GM18505 (cell line): ENCODE measurements around the gene MARCHF3.
"Not testable (repeated sequence)": the region's sequence is repeated elsewhere in the genome, so short reads cannot be mapped to it uniquely, and the experiment has no call there.

ENCODE experiments used
- ATAC-seq: cut with Tn5 transposase; IDR thresholded peaks from one replicate; pipeline ENCODE4 v1.9.1; 2021; ENCODE audit not compliant: unreplicated experiment
- POLR2A ChIP-seq: IDR thresholded peaks from 4 replicates; pipeline ENCODE4 v1.6.1; 2011; ENCODE audit warnings: borderline replicate concordance; ENCODE audit not compliant: insufficient read depth, insufficient read length; ENCODE audit errors: extremely low read depth

The MARCHF3 gene

DNA sequence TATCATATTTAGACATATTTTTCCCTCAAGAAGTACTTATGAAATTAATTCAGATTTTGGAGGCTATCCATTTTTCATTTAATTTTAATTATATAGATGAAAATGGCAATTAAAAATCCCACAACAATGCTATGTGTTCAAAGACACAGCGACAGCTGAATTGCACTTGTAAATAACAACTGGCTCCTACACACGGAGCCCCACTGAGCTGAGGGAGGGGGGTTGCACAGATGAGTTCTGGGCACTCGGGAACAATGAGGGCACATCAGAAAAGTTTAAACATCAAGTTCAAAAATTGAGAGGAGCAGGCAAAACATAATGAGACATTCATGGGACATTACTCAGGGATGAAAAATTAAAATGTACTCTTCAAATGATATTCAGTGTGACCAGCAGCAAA, 104.9 kb downstream of the MARCHF3 start:
- ATAC-seq: no peak
- TF ChIP-seq POLR2A: no peak

DNA sequence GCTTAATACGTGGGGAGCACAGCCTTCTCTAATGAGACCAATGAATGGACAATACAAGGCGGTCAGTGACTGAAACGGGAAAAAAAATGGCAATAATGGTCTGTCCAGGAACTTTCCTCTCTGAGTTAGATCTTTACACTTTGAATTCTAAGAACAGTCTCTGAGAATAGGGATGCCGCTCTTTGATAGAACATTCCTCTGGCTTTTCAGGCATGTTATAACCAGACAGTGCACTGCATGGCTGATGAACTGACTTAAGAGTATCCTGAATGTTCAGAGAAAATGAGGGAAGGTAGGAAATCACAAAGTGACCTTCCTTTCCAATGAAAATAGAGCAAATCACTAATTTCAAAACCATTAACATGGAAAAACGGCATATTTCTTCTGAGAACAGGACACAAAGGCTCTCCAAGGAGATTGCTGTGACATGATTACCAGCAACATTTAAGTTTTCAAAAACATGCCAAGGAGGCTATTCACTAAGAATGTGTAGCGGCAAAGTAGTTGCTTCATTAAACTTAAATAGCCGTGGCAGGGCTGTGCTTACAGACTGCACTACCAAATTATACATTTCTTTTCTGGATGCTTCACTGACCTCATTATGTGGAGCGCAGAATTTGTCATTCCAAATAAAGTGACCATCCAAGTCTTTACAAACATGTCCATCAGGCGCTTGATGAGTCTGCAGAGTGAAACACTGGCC, 105.9 kb downstream of the MARCHF3 start:
- no peak for TF ChIP-seq POLR2A
- ATAC-seq: no peak

DNA sequence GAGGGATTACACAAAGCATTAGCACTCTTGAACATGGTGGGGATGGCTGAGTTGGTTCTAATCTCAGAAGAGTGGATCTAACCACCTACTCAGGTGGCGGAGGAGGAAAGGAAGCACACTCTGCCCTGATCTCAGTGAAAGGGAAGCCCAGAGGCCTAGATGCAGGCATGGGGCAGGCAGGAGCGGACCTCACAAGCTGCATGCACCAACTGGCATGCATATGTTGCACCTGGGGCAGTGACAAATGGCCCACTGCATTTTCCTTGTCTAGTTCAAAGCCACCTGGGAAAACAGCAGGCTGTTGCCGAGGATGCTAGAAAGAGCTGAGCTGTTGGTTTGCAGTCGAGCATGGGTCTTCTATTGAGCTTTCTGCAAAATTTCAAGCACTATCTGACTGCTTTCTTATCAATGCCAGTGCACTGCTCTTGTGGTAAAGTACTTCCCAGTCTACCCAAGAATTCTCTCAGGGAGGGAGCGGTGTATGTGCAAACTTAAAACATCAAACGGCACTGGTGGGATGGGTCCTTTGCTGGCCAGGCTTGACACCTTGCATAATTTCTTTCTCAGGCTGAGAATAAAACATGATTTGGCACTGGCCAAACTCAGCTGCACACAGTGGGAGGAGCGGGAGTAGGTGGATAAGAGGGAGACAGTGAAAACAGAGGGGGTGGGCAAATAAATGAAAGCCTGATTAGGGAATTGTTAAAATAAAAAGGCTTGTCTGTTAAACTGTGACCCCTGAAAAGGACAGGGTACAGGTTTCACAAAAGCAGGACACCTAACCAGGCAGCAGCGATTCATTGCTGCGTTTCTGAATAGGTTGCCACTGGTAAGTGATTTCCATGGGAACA, 108.9 kb downstream of the MARCHF3 start:
- ATAC-seq: no peak

DNA sequence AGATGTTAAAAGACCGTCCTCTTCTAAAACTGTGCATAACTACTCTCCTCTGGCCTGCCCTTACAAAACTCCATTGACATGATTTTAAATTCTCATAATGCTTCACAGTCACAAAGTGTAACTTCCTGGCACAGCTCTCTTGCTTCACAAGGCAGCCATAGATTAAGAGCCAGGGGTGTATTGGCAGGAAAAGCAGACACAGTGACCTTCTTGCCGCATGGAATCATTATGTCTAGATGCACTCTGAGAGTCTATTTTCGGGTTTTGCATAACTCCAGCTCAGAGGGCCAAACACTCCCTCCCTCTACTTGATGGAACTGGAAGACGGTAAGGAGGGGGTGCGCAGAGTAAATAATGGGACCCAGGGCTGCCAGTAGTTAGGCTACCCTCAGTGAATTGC, 110.1 kb downstream of the MARCHF3 start:
- no peak for ATAC-seq
- no peak for TF ChIP-seq POLR2A

More for the DNA sequence above, 108.9 kb downstream of the MARCHF3 start:
- no peak for TF ChIP-seq POLR2A

DNA sequence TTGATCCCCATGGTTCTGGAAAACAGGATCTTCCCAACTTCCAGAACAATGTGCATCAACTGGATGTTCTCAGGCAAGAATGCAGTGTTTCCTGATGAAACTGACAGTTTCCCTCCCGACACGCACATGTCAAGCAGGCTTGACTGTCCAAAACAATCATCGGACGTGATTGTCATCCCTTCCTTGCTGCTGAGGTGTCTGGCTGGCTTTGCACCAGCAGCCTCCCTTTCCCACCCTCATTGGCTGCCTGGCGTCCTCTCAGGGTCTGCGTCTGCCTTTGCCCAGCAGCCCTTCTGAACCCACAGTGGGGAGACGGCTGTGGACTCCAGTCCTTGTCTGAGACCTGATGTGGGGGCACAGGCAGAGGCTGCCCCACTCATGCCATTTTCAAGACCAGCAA, 110.8 kb downstream of the MARCHF3 start:
- no peak for ATAC-seq
- TF ChIP-seq POLR2A: no peak

DNA sequence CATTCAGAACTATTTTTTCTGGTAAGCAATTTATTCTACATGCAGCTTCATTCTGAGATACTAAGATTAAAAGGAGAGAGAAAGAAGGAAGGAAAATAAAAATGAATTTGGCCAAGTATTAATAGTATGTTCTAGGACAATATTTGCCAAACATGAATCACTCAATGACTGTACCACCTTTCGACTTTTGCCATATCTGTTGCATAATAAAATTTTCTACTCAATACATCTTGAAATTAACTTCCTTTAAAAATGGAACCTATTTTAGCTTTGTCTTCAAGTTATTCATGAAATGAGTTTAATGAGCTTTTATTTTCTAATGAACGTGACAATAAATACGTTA, 111.8 kb downstream of the MARCHF3 start:
- no peak for ATAC-seq
- no peak for TF ChIP-seq POLR2A

DNA sequence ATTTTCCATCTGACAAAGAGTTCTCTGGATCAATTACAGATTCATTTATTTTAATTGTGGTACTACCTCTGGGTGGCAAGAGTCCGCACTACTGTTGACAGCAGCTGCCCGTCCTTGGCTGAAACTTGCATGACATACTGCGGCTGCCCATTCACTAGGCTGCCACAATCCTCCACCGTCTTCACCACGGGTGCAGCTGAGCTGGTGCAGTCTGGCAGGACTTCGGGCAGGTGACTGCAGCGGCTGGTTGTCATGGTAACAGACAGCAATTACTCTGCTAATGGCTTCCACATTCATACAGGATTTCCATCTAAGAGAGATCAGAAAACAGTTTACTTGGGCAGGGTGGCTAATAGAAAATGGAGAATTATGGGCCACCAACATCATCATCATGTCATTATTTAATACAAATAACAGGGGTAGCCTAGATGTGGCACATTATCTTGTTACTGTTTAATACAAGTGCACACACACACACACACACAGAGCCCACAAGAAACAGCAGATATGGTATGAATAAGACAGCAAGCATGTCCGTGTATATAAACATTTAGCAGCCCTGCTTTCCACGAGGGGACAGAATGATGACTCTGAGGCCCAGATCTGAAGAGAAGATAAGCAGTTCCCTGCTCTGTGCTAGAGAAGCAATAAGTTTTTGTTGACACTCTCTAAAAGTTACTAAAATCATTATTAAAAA, 112.3 kb downstream of the MARCHF3 start:
- no peak for ATAC-seq
- TF ChIP-seq POLR2A: no peak

DNA sequence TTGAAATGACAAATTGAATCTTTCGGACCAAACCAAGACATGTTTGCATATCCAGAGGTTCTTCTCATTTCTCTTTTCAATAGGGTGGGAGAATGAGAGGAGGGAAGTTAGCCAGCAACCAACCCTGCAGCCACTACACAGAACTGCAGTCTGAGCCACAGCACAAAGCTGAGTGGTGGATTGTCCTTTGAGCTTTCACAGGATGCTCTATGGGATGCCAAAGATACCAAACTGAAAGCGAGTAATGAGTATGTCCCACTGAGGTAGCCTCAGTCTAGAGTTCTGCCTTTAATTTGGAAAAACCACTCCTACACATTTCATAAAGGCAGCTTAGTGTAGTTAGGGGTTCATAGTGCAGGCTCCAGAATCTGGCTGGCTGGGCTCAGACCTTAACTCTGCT, 114.9 kb downstream of the MARCHF3 start:
- ATAC-seq: no peak

DNA sequence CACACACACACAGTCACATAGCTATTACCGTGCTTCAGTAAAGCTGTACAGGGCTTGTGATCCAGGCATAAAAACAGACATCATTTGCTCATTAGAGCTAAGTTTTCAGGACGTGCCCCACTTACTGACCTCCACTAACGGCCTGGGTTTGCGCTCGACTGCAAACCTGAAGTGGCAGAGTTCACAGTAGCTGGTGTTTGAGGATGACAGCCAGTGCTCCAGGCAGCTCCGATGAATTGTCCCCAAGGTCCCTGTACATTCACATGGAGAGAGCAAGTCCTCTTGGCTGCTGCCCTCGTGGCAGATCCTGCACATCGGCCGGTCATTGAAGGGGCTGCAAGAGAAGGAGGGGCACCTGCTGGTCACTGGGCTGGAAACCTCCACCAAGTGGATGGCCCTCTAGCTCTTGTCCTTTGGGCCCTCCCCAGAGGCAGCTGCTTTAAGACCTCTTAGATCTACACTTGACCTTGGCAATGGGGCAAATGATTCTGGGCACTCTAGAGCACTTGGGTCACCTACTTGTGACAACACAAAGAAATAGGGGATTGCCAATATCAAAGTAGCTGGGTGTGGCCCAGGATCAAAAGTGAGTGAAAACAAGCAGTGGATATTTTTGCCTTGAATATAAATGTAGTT, 115.4 kb downstream of the MARCHF3 start:
- no peak for ATAC-seq
- TF ChIP-seq POLR2A: no peak

More for the DNA sequence above, 114.9 kb downstream of the MARCHF3 start:
- no peak for TF ChIP-seq POLR2A

DNA sequence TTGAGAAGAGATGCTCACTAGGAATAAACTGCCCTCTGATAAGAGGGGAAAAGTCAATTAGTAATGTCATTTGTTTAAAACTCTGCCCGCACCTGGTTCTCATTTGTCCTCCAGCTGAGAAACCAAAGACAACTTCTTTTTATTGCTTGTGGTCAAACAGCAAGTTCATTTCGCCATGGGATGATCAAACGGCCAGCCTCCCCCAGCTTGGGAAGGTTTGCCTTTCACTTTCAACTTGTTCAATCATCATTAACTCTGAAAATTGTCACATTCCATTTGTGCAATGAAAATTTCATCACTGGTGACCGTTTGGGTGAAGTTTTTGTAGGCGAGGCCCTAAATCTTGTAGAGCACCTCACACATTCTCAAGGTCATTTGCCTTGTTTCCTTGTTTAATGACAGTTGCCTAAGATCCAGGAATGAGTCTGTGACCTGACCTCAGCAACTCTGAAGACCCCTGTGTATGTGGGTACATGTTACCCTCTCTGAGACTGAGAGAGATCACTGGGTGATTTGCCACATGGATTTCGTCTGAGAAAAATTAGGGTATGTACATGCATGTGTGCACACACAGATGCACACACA, 117.7 kb downstream of the MARCHF3 start:
- TF ChIP-seq POLR2A: no peak
- ATAC-seq: no peak

DNA sequence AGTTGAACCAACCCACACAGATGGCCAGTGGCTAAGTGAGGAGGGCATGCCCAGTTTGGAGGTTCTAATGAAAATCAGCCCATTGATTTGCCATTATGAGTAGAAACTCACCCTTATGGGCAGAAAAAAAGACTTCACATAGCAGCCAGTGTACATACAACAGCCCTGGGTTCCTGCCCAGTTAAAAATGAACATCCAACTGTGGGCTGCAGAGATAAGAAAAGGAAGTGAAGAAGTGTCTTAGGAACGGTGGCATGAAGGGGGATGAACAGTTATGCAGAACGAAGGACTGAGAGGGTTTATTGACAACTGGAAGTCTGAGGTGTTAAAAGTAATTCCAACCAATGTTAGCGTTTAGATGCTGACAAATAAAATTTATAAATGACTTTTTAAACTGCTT, 118.4 kb downstream of the MARCHF3 start:
- no peak for ATAC-seq
- TF ChIP-seq POLR2A: no peak

DNA sequence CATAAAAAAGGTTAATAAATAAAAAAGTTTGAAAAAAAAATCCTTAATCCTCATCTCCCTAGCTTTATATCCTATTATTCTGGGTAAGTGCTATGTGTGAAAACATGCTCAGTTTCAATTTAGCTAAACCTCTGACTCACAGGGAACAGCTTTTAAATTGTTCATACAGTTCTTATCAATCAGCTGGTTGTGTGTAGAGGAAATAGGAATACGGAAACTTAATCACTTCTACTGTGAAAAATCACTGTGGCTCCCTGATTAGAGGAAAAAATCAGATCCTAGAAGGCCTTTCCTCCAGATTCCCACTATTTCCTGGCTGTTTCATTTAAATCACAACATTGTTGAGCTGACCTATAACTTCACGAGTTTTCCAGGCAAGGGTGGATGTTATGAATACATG, 120.5 kb downstream of the MARCHF3 start:
- TF ChIP-seq POLR2A: no peak
- ATAC-seq: no peak

DNA sequence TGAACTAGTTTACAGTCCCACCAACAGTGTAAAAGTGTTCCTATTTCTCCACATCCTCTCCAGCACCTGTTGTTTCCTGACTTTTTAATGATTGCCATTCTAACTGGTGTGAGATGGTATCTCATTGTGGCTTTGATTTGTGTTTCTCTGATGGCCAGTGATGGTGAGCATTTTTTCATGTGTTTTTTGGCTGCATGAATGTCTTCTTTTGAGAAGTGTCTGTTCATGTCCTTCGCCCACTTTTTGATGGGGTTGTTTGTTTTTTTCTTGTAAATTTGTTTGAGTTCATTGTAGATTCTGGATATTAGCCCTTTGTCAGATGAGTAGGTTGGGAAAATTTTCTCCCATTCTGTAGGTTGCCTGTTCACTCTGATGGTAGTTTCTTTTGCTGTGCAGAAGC, 126.0 kb downstream of the MARCHF3 start:
- not testable (repeated sequence) for ATAC-seq

DNA sequence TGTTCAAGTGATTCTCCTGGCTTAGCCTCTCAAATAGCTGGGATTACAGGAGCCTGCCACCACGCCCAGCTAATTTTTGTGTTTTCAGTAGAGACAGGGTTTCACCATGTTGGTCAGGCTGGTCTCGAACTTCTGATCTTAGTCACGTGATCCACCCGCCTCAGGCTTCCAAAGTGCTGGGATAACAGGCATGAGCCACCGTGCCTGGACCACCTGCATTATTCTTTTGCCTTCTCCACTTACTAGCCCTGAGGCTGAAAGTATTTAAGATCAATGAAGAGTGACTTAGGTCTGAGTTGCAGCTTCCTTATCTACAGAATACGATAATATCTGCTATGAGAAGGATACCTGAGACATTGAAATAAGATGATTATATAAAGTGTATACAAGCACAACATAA, 129.6 kb downstream of the MARCHF3 start:
- no peak for TF ChIP-seq POLR2A
- no peak for ATAC-seq

DNA sequence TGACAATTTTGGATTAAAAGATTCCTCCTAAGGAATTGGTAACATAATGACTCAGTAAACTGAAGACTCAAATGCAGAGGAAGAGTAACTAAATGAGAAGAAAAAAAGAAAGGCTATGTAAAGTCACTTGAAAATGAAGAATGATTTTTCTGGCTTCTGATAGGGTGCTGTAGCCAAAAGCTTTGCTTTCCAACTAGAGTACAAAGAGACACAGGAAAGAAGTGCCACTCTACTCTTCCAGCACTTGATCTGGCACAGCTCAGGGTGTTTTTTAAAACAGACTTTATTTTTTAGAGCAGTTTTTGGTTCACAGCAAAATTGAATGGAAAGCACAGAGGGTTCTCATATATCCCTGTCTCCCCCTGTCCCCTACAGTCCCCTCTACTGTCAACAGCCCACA, 130.9 kb downstream of the MARCHF3 start:
- no peak for ATAC-seq
- no peak for TF ChIP-seq POLR2A
